ENCODE results near the gene S100A11. TPM values are rescaled to one million over a fixed set of nuclear protein-coding genes. Genes with fewer than 3 reads are reported as not detected.

The S100A11 gene
- polyA plus RNA-seq, 1 of the 3 experiments (the other 2 are of a cell fraction), result 736 TPM

DNA sequence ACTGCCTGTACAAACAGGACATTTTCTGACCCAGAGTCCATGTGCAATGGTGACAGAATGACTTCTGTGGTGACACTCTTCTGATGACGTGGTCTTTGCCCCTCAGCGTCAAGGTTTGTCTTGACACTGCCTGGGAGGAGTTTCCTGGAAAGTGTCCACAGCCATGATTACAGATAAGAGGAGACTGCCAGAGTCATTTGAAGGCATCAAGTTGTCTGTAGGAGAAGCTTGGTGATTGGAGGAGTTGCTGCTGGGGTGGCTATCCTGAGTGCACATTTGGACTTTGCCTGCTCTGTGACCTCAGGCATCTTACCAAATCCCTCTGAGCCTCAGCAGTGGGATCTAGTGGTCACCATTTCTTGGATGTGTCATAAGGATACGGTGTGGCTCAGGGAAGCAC lies 34.3 kb upstream of the S100A11 start:
- Histone ChIP-seq H3K36me3 (replicated peaks in 1 of 2; ENCODE audit: control insufficient read depth in 1 of 2, insufficient read depth in 2 of 2, low read length in 1 of 2) (no peaks in the 10 kb centered on the region), H3K4me2 (no peak overlapping the region), H3F3A (replicated peaks; ENCODE audit: insufficient read depth) (no peaks in the 10 kb centered on the region), H4K20me1 (ENCODE audit: insufficient read depth) (no peaks in the 10 kb centered on the region), H3K9ac (no peak overlapping the region), H3K27ac (ENCODE audit: low read depth in 2 of 2, low read length in 1 of 2) (no peak overlapping the region), H3K79me2 (ENCODE audit: insufficient read depth) (no peaks in the 10 kb centered on the region), H3K9me3 (no peaks in the 10 kb centered on the region), H2AFZ (ENCODE audit: low read depth) (no peak overlapping the region), H3K9me2 (no peaks in the 10 kb centered on the region), H3K4me1 (ENCODE audit: control insufficient read depth in 1 of 2, insufficient read depth in 2 of 2, low read depth in 1 of 2, low read length in 1 of 2) (no peaks in the 10 kb centered on the region), H3K27me3 (ENCODE audit: insufficient read depth) (peaks cover 56% of the 10 kb centered on the region), H3K4me3 (ENCODE audit: low read depth in 2 of 2, low read length in 1 of 2) (no peak overlapping the region)
- 7% methylated on average over 3 of the region's 3 CpGs for WGBS (ENCODE audit: low lambda C conversion rate)
- ChIA-PET POLR2A (no interaction called here), CTCF (interaction anchor here (0.6 to 1.3 kb wide), 3 partner anchors 18 to 115 kb away, joined by 3 read pairs; no protein-coding TSS in a partner anchor)
- no peak for TF ChIP-seq FOXM1 (IDR thresholded peaks at IDR 0.05; ENCODE audit: low read depth)
- TF ChIP-seq, protein P1, sequence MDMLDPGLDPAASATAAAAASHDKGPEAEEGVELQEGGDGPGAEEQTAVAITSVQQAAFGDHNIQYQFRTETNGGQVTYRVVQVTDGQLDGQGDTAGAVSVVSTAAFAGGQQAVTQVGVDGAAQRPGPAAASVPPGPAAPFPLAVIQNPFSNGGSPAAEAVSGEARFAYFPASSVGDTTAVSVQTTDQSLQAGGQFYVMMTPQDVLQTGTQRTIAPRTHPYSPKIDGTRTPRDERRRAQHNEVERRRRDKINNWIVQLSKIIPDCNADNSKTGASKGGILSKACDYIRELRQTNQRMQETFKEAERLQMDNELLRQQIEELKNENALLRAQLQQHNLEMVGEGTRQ (IDR thresholded peaks at IDR 0.05; ENCODE audit: borderline replicate concordance, low read depth, low read length), result no peak
- no peak for TF ChIP-seq TEAD4 (IDR thresholded peaks at IDR 0.05; ENCODE audit: borderline replicate concordance, insufficient read depth)
- no peak for TF ChIP-seq IRF3 (IDR thresholded peaks at IDR 0.05; ENCODE audit: low read depth, low read length)
- TF ChIP-seq NFIC (IDR thresholded peaks at IDR 0.05; ENCODE audit: borderline replicate concordance), result no peak
- TF ChIP-seq TAF1 (IDR thresholded peaks at IDR 0.05; ENCODE audit: borderline replicate concordance, low read depth, low read length), result no peak
- TF ChIP-seq, protein P2, sequence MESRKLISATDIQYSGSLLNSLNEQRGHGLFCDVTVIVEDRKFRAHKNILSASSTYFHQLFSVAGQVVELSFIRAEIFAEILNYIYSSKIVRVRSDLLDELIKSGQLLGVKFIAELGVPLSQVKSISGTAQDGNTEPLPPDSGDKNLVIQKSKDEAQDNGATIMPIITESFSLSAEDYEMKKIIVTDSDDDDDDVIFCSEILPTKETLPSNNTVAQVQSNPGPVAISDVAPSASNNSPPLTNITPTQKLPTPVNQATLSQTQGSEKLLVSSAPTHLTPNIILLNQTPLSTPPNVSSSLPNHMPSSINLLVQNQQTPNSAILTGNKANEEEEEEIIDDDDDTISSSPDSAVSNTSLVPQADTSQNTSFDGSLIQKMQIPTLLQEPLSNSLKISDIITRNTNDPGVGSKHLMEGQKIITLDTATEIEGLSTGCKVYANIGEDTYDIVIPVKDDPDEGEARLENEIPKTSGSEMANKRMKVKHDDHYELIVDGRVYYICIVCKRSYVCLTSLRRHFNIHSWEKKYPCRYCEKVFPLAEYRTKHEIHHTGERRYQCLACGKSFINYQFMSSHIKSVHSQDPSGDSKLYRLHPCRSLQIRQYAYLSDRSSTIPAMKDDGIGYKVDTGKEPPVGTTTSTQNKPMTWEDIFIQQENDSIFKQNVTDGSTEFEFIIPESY (IDR thresholded peaks at IDR 0.05; ENCODE audit: borderline replicate concordance, low read depth), result no peak
- TF ChIP-seq POLR2AphosphoS5 (IDR thresholded peaks at IDR 0.05; ENCODE audit: low read depth, low read length), result no peak
- TF ChIP-seq, protein P3, sequence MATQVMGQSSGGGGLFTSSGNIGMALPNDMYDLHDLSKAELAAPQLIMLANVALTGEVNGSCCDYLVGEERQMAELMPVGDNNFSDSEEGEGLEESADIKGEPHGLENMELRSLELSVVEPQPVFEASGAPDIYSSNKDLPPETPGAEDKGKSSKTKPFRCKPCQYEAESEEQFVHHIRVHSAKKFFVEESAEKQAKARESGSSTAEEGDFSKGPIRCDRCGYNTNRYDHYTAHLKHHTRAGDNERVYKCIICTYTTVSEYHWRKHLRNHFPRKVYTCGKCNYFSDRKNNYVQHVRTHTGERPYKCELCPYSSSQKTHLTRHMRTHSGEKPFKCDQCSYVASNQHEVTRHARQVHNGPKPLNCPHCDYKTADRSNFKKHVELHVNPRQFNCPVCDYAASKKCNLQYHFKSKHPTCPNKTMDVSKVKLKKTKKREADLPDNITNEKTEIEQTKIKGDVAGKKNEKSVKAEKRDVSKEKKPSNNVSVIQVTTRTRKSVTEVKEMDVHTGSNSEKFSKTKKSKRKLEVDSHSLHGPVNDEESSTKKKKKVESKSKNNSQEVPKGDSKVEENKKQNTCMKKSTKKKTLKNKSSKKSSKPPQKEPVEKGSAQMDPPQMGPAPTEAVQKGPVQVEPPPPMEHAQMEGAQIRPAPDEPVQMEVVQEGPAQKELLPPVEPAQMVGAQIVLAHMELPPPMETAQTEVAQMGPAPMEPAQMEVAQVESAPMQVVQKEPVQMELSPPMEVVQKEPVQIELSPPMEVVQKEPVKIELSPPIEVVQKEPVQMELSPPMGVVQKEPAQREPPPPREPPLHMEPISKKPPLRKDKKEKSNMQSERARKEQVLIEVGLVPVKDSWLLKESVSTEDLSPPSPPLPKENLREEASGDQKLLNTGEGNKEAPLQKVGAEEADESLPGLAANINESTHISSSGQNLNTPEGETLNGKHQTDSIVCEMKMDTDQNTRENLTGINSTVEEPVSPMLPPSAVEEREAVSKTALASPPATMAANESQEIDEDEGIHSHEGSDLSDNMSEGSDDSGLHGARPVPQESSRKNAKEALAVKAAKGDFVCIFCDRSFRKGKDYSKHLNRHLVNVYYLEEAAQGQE (IDR thresholded peaks at IDR 0.05; ENCODE audit: low read depth, low read length), result no peak
- no peak for TF ChIP-seq SMC3 (IDR thresholded peaks at IDR 0.05; ENCODE audit: low read depth, low read length)
- no peak for DNase-seq
